HepG2 (cell line): Measurements from ENCODE around the gene MYL11. TPM values are rescaled to one million over a fixed set of nuclear protein-coding genes. Genes with fewer than 3 reads are reported as not detected.

Experiments used
- AKAP8 ChIP-seq: sonication (generic); formaldehyde crosslinking; IDR thresholded peaks from 2 replicates; pipeline ENCODE4 v1.5.1; 2020; ENCODE audit warnings: mild to moderate bottlenecking, missing genetic modification reagents
- FOXC1 ChIP-seq: sonication (generic); formaldehyde crosslinking; IDR thresholded peaks from 2 replicates; pipeline ENCODE4 v1.8.0; 2022; ENCODE audit warnings: mild to moderate bottlenecking, missing genetic modification reagents, borderline replicate concordance
- GTF3A ChIP-seq: sonication (generic); formaldehyde crosslinking; conservative IDR thresholded peaks from 2 replicates; pipeline ENCODE4 v1.4.0; 2020; ENCODE audit warnings: mild to moderate bottlenecking, missing genetic modification reagents
- HNRNPH1 ChIP-seq: fragments of 200-400 bp; formaldehyde crosslinking; optimal IDR thresholded peaks from 2 replicates; pipeline ENCODE3; 2017; ENCODE audit warnings: mild to moderate bottlenecking, low read depth, low read length
- ZC3H13 ChIP-seq: sonication (generic); formaldehyde crosslinking; IDR thresholded peaks from 2 replicates; pipeline ENCODE4 v1.8.1; 2023; ENCODE audit warnings: mild to moderate bottlenecking, missing genetic modification reagents, moderate library complexity
- polyA plus RNA-seq, 8 experiments: library from polyadenylated mRNA; depleted of rRNA in 3 of 8; stranded (reverse) in 7 of 8; unstranded in 1 of 8; fragments of >200 nt; fragmentation: Illumina TruSeq in 4 of 8; extraction: Trizol in 4 of 8; gene quantifications; 2 replicates each; pipeline versions ENCODE4 v1.2.1 to v1.2.3, GENCODE V29; 2011 to 2016; ENCODE audit warnings: low read depth in 4 of 8, missing spikeins in 1 of 8, mixed read lengths in 1 of 8; ENCODE audit not compliant: insufficient read depth in 1 of 8
- total RNA-seq, 5 experiments: library from RNA; depleted of rRNA; stranded (reverse); fragments of >200 nt; fragmentation: Illumina TruSeq; extraction: Trizol; gene quantifications; 2 replicates each; pipeline ENCODE4 v1.2.3, GENCODE V29; 2016; ENCODE audit warnings: low read depth in 1 of 5
- TF ChIP-seq, protein P1 (sequence below): sonication (generic); formaldehyde crosslinking; IDR thresholded peaks from 2 replicates; pipeline ENCODE4 v1.5.0; 2020; ENCODE audit warnings: mild to moderate bottlenecking, missing genetic modification reagents
- TF ChIP-seq, protein P2 (sequence below): sonication (generic); formaldehyde crosslinking; IDR thresholded peaks from 2 replicates; pipeline ENCODE4 v1.4.0; 2020; ENCODE audit warnings: missing genetic modification reagents, borderline replicate concordance
- TF ChIP-seq, protein P3 (sequence below): sonication (generic); formaldehyde crosslinking; IDR thresholded peaks from 2 replicates; pipeline ENCODE4 v1.8.0; 2022; ENCODE audit warnings: missing genetic modification reagents, mild to moderate bottlenecking, inconsistent platforms, borderline replicate concordance

Gene MYL11
- total and polyA plus RNA-seq, 2 of the 13 experiments (the other 11 are each of a cell fraction or from before 2014, with no cell fraction given), result not detected

DNA sequence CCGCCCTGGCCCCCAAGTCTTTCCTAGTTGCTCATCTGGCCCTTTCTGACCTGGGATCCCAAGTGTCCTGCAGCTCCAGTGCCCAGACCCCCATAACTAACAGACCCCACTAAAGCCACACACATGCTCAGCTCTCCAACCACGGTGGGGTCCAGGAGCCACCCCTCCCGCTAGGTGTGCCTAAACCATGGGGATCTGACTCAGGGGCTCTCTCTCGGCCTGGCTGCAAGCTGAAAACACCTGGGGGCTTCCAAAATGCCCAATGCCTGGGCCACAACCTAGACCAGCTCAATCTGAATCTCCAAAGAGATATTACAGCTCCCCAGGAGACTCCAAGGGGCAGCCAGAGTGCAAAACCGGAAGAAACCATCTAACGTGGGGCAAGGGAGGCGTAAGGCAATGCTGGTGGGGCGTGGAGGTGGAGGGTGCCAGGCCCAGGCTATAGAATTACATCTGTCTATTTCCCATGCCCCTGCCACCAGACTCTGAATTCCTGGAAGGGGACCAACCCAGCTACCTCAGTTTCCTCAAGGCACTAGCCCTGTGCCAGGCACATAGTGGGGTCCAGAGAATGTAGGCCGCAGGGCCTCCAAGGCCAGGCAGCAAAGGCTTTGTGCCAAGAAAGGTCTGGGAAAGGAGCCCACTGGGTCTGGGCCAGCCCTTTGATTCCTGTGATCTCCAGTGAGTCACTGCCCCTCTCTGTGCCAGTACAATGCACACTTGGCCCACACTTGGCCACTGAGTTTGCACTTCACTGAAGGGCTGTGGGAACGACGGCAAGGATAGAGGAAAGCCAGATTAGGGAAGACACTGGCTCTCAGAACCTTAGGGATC is 22.8 kb upstream of the MYL11 start (continued):
- TF ChIP-seq, protein P1, sequence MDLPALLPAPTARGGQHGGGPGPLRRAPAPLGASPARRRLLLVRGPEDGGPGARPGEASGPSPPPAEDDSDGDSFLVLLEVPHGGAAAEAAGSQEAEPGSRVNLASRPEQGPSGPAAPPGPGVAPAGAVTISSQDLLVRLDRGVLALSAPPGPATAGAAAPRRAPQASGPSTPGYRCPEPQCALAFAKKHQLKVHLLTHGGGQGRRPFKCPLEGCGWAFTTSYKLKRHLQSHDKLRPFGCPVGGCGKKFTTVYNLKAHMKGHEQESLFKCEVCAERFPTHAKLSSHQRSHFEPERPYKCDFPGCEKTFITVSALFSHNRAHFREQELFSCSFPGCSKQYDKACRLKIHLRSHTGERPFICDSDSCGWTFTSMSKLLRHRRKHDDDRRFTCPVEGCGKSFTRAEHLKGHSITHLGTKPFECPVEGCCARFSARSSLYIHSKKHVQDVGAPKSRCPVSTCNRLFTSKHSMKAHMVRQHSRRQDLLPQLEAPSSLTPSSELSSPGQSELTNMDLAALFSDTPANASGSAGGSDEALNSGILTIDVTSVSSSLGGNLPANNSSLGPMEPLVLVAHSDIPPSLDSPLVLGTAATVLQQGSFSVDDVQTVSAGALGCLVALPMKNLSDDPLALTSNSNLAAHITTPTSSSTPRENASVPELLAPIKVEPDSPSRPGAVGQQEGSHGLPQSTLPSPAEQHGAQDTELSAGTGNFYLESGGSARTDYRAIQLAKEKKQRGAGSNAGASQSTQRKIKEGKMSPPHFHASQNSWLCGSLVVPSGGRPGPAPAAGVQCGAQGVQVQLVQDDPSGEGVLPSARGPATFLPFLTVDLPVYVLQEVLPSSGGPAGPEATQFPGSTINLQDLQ, result no peak
- TF ChIP-seq GTF3A (CRISPR knock-in tag) (0 out of 2 replicates have a peak, but pooled peaks have one; percentile 17), HNRNPH1 (peak; percentile 71), FOXC1 (CRISPR knock-in tag) (0 out of 2 replicates have a peak, but pooled peaks have one; percentile 60), ZC3H13 (CRISPR knock-in tag) (0 out of 2 replicates have a peak, but pooled peaks have one; percentile 21), AKAP8 (CRISPR knock-in tag) (peak; percentile 52; the same call in 1 of the 2 replicates)
- TF ChIP-seq, protein P2, sequence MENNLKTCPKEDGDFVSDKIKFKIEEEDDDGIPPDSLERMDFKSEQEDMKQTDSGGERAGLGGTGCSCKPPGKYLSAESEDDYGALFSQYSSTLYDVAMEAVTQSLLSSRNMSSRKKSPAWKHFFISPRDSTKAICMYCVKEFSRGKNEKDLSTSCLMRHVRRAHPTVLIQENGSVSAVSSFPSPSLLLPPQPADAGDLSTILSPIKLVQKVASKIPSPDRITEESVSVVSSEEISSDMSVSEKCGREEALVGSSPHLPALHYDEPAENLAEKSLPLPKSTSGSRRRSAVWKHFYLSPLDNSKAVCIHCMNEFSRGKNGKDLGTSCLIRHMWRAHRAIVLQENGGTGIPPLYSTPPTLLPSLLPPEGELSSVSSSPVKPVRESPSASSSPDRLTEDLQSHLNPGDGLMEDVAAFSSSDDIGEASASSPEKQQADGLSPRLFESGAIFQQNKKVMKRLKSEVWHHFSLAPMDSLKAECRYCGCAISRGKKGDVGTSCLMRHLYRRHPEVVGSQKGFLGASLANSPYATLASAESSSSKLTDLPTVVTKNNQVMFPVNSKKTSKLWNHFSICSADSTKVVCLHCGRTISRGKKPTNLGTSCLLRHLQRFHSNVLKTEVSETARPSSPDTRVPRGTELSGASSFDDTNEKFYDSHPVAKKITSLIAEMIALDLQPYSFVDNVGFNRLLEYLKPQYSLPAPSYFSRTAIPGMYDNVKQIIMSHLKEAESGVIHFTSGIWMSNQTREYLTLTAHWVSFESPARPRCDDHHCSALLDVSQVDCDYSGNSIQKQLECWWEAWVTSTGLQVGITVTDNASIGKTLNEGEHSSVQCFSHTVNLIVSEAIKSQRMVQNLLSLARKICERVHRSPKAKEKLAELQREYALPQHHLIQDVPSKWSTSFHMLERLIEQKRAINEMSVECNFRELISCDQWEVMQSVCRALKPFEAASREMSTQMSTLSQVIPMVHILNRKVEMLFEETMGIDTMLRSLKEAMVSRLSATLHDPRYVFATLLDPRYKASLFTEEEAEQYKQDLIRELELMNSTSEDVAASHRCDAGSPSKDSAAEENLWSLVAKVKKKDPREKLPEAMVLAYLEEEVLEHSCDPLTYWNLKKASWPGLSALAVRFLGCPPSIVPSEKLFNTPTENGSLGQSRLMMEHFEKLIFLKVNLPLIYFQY (CRISPR knock-in tag), result 0 out of 2 replicates have a peak, but pooled peaks have one; percentile 2
- TF ChIP-seq, protein P3, sequence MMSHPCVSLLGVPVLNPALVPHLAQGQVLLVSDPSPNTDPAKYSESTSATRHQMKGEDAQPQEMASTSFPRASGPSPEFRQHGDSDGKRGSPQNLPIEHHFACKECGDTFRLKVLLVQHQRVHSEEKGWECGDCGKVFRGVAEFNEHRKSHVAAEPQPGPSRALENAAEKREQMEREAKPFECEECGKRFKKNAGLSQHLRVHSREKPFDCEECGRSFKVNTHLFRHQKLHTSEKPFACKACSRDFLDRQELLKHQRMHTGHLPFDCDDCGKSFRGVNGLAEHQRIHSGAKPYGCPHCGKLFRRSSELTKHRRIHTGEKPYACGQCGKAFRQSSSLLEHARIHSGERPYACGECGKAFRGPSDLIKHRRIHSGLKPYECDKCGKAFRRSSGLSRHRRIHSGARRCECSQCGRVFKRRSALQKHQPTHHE (CRISPR knock-in tag), result no peak
